Mammary epithelial cell (primary cell): Measurements from ENCODE around the gene PHF3.

Source experiments
- EZH2 ChIP-seq: IDR thresholded peaks from 2 replicates; pipeline ENCODE4 v1.6.1; 2012; ENCODE audit warnings: low read length, inconsistent platforms, borderline replicate concordance
- TF ChIP-seq, protein P1 (sequence below), 2 donors: IDR thresholded peaks in 1 of 2; conservative IDR thresholded peaks in 1 of 2; 2 replicates each; pipeline ENCODE4 v1.5.1; 2011 to 2012; ENCODE audit warnings: inconsistent platforms in 2 of 2, low read length in 2 of 2, mild to moderate bottlenecking in 2 of 2, control low read depth in 1 of 2, low read depth in 1 of 2; ENCODE audit not compliant: insufficient read depth in 1 of 2; ENCODE audit errors: extremely low read depth in 1 of 2

DNA sequence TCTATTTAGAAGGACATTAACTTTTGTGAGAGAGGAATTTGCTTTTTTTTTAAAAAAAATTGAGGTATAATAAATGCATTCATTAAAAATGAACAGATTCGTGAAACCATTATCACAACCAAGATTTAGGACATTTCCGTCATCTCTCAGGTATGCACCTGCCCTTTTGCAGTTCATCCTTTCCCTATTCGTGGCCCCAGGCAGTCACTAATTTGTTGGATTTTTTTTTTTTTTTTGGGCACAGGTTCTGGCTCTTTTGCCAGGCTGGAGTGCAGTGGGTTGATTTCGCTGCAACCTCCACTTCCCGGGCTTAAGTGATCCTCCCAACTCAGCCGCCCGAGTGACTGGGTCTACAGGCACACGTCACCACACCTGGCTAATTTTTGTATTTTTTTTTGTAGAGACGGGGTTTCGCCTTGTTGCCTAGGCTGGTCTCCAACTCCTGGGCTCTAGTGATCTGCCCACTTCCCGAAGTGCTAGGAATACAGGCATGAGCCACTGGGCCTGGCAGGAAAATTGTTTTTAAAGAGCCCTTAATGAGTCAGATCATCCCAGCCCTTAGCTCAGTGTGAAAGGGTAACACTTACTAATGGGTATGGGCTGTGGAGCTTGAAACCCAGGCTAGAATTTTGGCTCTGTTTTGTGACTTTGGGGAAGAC is 9.2 kb downstream of the PHF3 start:
- TF ChIP-seq, protein P1, sequence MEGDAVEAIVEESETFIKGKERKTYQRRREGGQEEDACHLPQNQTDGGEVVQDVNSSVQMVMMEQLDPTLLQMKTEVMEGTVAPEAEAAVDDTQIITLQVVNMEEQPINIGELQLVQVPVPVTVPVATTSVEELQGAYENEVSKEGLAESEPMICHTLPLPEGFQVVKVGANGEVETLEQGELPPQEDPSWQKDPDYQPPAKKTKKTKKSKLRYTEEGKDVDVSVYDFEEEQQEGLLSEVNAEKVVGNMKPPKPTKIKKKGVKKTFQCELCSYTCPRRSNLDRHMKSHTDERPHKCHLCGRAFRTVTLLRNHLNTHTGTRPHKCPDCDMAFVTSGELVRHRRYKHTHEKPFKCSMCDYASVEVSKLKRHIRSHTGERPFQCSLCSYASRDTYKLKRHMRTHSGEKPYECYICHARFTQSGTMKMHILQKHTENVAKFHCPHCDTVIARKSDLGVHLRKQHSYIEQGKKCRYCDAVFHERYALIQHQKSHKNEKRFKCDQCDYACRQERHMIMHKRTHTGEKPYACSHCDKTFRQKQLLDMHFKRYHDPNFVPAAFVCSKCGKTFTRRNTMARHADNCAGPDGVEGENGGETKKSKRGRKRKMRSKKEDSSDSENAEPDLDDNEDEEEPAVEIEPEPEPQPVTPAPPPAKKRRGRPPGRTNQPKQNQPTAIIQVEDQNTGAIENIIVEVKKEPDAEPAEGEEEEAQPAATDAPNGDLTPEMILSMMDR (conservative IDR thresholded peaks at IDR 0.05 in 1 of 2, IDR thresholded peaks at IDR 0.05 in 1 of 2; ENCODE audit: extremely low read depth in 1 of 2, insufficient read depth in 1 of 2, low read depth in 1 of 2, low read length in 2 of 2) = no peak
- no peak for TF ChIP-seq EZH2
